MG63 (cell line): Measurements from ENCODE around the gene DNAH10. TPM values are rescaled to one million over a fixed set of nuclear protein-coding genes. Genes with fewer than 3 reads are reported as not detected.

Experiments
- DNase-seq: peaks from one replicate; pipeline ENCODE4 v3.0.0-alpha.2; 2020
- H3K27me3 ChIP-seq: fragments of 250-450 bp; sonication (Bioruptor Pico); 2 replicates; pipeline ENCODE4 v1.5.1; 2020; ENCODE audit warnings: mild to moderate bottlenecking, moderate library complexity
- H3K36me3 ChIP-seq: fragments of 250-450 bp; sonication (Bioruptor Pico); 2 replicates; pipeline ENCODE4 v1.5.1; 2020; ENCODE audit warnings: mild to moderate bottlenecking, moderate library complexity
- H3K4me3 ChIP-seq: fragments of 250-450 bp; sonication (Bioruptor Pico); 2 replicates; pipeline ENCODE4 v1.5.1; 2020; ENCODE audit warnings: mild to moderate bottlenecking, moderate library complexity
- H3K9me3 ChIP-seq: fragments of 250-450 bp; sonication (Bioruptor Pico); 2 replicates; pipeline ENCODE4 v1.5.1; 2020; ENCODE audit warnings: mild to moderate bottlenecking, moderate library complexity
- total RNA-seq: library from RNA; depleted of rRNA; stranded (reverse); fragments of >200 nt; shearing (Covaris generic); gene quantifications from 2 replicates; pipeline ENCODE4 v1.2.3, GENCODE V29; 2014; ENCODE audit warnings: low replicate concordance

Gene DNAH10
- total RNA-seq, 1 experiment from 2014 or later: 0.40 TPM

DNA sequence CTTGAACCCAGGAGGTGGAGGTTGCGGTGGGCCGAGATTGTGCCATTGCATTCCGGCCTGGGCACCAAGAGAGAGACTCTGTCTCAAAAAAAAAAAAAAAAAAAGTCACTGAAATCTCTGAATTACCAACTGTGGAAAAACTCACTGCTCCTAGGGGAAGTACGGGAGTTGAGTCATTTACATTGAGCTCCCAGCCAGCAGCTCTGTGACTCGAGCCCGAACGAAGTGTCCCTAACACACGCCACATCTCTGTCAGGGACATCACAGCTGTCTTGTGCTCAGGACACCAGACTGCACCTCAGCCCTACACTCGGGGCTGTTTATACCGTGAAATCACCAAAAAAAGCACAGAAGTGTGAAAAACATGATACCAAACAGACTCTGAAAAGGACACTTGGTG lies 28.9 kb upstream of the DNAH10 start:
- Histone ChIP-seq H3K9me3 (no peaks in the 10 kb centered on the region), H3K4me3 (no peak overlapping the region), H3K36me3 (peaks cover 21% of the 10 kb centered on the region), H3K27me3 (no peaks in the 10 kb centered on the region)
- DNase-seq: no peak

GRCh38 chr12:123734268-123734667 lies 27.8 kb upstream of the DNAH10 start:
- Histone ChIP-seq H3K4me3 (no peak overlapping the region), H3K27me3 (no peaks in the 10 kb centered on the region), H3K36me3 (peaks cover 29% of the 10 kb centered on the region), H3K9me3 (no peaks in the 10 kb centered on the region)
- no peak for DNase-seq

- Histone ChIP-seq H3K27me3 (no peaks in the 10 kb centered on the region), H3K36me3 (peaks cover 29% of the 10 kb centered on the region), H3K9me3 (no peaks in the 10 kb centered on the region), H3K4me3 (no peak overlapping the region)
- DNase-seq: no peak
Observed at GRCh38 chr12:123741937-123742572, 20.0 kb upstream of the DNAH10 start.

- DNase-seq: no peak
- H3K36me3 ChIP-seq: peaks cover 27% of the 10 kb centered on the region
Observed at GRCh38 chr12:123743002-123743401, 19.1 kb upstream of the DNAH10 start.

GRCh38 chr12:123744836-123745235 lies 17.3 kb upstream of the DNAH10 start:
- H3K9me3 ChIP-seq: no peaks in the 10 kb centered on the region
- DNase-seq: no peak
- peaks cover 26% of the 10 kb centered on the region for H3K36me3 ChIP-seq
- no peak overlapping the region for H3K4me3 ChIP-seq
- H3K27me3 ChIP-seq: no peaks in the 10 kb centered on the region

More at GRCh38 chr12:123743002-123743401, 19.1 kb upstream of the DNAH10 start:
- no peak overlapping the region for H3K4me3 ChIP-seq
- no peaks in the 10 kb centered on the region for H3K27me3 ChIP-seq
- H3K9me3 ChIP-seq: no peaks in the 10 kb centered on the region

- peaks cover 31% of the 10 kb centered on the region for H3K36me3 ChIP-seq
- no peaks in the 10 kb centered on the region for H3K9me3 ChIP-seq
- H3K27me3 ChIP-seq: no peaks in the 10 kb centered on the region
- H3K4me3 ChIP-seq: no peak overlapping the region
- no peak for DNase-seq
Observed at GRCh38 chr12:123747309-123747708, 14.8 kb upstream of the DNAH10 start.

DNA sequence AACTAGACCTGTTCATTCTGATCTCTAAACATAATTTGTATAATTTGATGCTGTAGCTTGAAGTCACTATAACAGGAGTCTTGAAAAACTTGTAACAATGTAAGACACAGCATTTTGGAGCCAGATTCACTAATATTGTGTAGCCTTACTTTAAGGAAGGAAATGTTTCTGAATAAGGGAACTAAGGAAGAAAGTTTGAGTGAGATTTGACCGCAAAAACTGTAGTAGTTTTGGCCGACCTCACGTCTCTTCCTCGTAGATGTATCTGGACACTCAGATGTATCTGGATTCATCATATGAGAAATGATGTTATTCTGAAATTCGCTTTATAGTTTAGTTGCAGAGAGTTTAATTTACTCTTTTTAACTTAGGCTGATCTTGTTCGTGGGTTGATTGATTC lies 13.9 kb upstream of the DNAH10 start:
- H3K27me3 ChIP-seq: no peaks in the 10 kb centered on the region
- H3K4me3 ChIP-seq: no peak overlapping the region
- peaks cover 30% of the 10 kb centered on the region for H3K36me3 ChIP-seq
- DNase-seq: no peak
- no peaks in the 10 kb centered on the region for H3K9me3 ChIP-seq

GRCh38 chr12:123748661-123749060 lies 13.4 kb upstream of the DNAH10 start:
- Histone ChIP-seq H3K36me3 (peaks cover 28% of the 10 kb centered on the region), H3K9me3 (no peaks in the 10 kb centered on the region), H3K4me3 (no peak overlapping the region), H3K27me3 (no peaks in the 10 kb centered on the region)
- DNase-seq: peak; percentile 28

- H3K9me3 ChIP-seq: no peaks in the 10 kb centered on the region
- no peaks in the 10 kb centered on the region for H3K27me3 ChIP-seq
- H3K4me3 ChIP-seq: no peak overlapping the region
- peaks cover 23% of the 10 kb centered on the region for H3K36me3 ChIP-seq
- DNase-seq: no peak
Observed at GRCh38 chr12:123749355-123749754, 12.7 kb upstream of the DNAH10 start.

DNA sequence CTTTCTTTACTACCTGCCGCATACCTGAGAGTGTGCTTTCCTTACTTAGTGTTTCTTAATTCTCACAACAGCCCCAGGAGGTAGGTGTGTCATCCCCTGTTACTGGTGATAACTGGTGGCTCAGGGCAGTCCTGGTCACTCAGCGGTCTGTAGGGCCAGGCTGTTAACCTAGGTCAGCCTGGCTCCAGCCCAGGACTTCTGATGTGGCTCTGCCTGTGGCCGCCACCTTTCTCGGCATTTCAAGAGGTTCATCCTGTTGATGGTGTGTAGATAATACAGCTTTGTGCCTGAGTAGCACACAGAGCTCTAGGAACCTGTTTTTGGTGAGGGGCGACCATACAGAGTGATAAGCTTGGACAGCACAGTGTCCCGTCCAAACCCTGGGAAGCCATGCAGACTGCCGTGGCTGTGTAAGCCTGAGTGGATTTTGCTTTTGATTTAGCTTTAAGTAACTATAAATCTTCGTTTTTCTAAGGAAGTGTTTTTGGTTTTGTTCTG lies 11.9 kb upstream of the DNAH10 start:
- Histone ChIP-seq H3K9me3 (no peaks in the 10 kb centered on the region), H3K27me3 (no peaks in the 10 kb centered on the region), H3K36me3 (peaks cover 18% of the 10 kb centered on the region), H3K4me3 (no peak overlapping the region)
- DNase-seq: no peak

DNA sequence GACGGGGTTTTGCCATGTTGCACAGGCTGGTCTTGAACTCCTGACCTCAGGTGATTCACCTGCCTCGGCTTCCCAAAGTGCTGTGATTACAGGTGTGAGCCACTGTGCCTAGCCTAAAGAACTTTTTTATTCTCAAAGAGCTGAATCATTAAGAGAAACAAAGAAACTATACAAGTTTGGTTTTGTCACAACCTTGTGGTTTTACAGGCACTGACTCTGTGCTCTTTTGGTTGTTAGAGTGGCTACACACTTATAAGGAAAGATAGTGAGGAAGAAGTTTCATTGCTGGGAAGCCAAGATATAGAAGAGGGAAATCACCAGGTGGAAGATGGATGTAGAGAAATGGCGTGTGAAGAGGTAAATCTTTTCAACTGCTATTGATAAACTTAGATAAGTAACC lies 10.1 kb upstream of the DNAH10 start:
- Histone ChIP-seq H3K9me3 (no peaks in the 10 kb centered on the region), H3K4me3 (no peak overlapping the region), H3K36me3 (peaks cover 18% of the 10 kb centered on the region), H3K27me3 (no peaks in the 10 kb centered on the region)
- DNase-seq: no peak

GRCh38 chr12:123754041-123754772 lies 7.9 kb upstream of the DNAH10 start:
- Histone ChIP-seq H3K4me3 (no peak overlapping the region), H3K36me3 (peaks cover 11% of the 10 kb centered on the region), H3K27me3 (no peaks in the 10 kb centered on the region), H3K9me3 (no peaks in the 10 kb centered on the region)
- DNase-seq: no peak

DNA sequence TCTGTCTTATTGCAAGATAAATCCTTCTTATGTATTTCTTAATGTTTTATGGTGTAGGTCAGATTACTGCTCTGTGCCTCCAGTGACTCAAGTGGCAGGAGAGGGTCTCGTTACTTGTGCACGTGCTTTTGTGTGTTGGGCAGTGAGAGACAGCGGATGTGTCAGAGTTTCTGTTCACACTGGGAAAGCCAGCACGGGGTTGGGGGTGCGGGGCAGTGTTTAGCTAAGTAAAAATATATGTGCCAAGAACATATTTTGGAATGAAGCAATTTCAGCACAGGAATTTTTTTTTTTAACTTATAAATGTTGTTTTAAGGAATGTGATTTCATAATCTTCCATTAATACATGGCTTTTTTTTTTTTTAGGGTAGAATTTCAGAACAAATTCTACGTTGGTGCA lies 4.5 kb upstream of the DNAH10 start:
- DNase-seq: peak; percentile 28
- H3K4me3 ChIP-seq: no peak overlapping the region
- H3K36me3 ChIP-seq: no peaks in the 10 kb centered on the region
- no peaks in the 10 kb centered on the region for H3K27me3 ChIP-seq
- H3K9me3 ChIP-seq: no peaks in the 10 kb centered on the region

GRCh38 chr12:123760267-123760938 lies 1.7 kb upstream of the DNAH10 start:
- Histone ChIP-seq H3K27me3 (no peaks in the 10 kb centered on the region), H3K4me3 (no peak overlapping the region), H3K9me3 (no peaks in the 10 kb centered on the region), H3K36me3 (no peaks in the 10 kb centered on the region)
- no peak for DNase-seq

- Histone ChIP-seq H3K36me3 (no peaks in the 10 kb centered on the region), H3K9me3 (no peaks in the 10 kb centered on the region), H3K27me3 (no peaks in the 10 kb centered on the region), H3K4me3 (no peak overlapping the region)
- no peak for DNase-seq
Observed at GRCh38 chr12:123762715-123763052, 583 bp downstream of the DNAH10 start.

DNA sequence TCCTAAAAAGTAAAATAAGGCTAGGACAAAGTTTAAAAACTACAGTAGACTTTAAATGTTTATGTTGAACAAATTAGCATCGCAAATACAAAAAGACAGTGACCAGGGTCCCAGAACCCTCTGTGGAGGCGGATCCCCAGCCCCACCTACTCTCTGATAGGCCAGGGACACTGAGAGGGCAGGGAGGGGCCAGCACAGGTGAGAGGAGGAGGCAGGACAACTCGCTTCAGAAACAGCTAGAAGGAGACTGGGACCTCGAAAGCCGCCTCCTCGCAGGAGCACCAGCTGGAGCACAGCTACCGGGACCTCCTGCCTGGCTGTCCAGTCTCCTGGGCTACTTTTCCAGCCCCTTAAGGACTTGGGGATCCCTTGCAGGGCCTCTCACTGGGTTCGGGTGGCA lies 992 bp downstream of the DNAH10 start:
- no peak for DNase-seq
- no peaks in the 10 kb centered on the region for H3K27me3 ChIP-seq
- H3K9me3 ChIP-seq: no peaks in the 10 kb centered on the region
- no peaks in the 10 kb centered on the region for H3K36me3 ChIP-seq
- H3K4me3 ChIP-seq: no peak overlapping the region

DNA sequence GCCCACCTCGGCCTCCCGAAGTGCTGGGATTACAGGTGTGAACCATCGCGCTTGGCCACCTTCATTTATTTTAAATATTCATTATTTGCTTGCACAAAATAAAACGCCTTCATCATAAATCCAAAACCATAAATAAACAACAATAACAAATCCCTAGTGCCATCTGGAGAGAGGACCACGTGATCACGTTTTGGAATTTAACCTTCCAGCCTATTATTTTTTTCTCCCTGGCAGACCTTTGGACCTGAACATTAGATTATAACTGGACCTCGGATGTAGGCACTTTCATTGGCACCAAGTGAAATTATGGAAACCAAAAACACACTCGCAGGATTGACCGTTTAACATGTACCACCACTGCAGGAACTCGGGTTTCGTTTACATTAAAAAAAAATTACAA lies 2.0 kb downstream of the DNAH10 start:
- H3K36me3 ChIP-seq: no peaks in the 10 kb centered on the region
- no peaks in the 10 kb centered on the region for H3K27me3 ChIP-seq
- DNase-seq: no peak
- no peak overlapping the region for H3K4me3 ChIP-seq
- no peaks in the 10 kb centered on the region for H3K9me3 ChIP-seq
